AML-193 (cell line): ENCODE data around the gene CEP295NL.
"Not testable (repeated sequence)": the region's sequence is repeated elsewhere in the genome, so short reads cannot be mapped to it uniquely, and the experiment has no call there.

Experiments used
- DNase-seq, 2 experiments: peaks; one replicate each; lab custom pipeline; 2025; lab: John Stamatoyannopoulos, UW

CEP295NL gene

GRCh38 chr17:78888941-78889518, 14.0 kb downstream of the CEP295NL start:
- DNase-seq: no peak

- DNase-seq: no peak
Measured at GRCh38 chr17:78886954-78887353, 16.0 kb downstream of the CEP295NL start.

GRCh38 chr17:78885956-78886355, 17.0 kb downstream of the CEP295NL start:
- no peak for DNase-seq

GRCh38 chr17:78884876-78885667, 17.9 kb downstream of the CEP295NL start:
- no peak for DNase-seq

- no peak for DNase-seq
Measured at GRCh38 chr17:78884148-78884825, 18.7 kb downstream of the CEP295NL start.

- no peak for DNase-seq
Measured at GRCh38 chr17:78883533-78884131, 19.4 kb downstream of the CEP295NL start.

- no peak for DNase-seq
Measured at GRCh38 chr17:78883089-78883532, 19.9 kb downstream of the CEP295NL start.

GRCh38 chr17:78882540-78883088, 20.4 kb downstream of the CEP295NL start:
- no peak for DNase-seq

GRCh38 chr17:78879635-78880186, 23.3 kb downstream of the CEP295NL start:
- no peak for DNase-seq

GRCh38 chr17:78878871-78879527, 24.0 kb downstream of the CEP295NL start:
- DNase-seq: no peak

GRCh38 chr17:78878261-78878660, 24.7 kb downstream of the CEP295NL start:
- no peak for DNase-seq

GRCh38 chr17:78876954-78877517, 26.0 kb downstream of the CEP295NL start:
- DNase-seq: not testable (repeated sequence)

GRCh38 chr17:78876094-78876597, 26.9 kb downstream of the CEP295NL start:
- no peak for DNase-seq

- DNase-seq: peak in 1 of 2 experiments; percentile 20
Measured at GRCh38 chr17:78875363-78876093, 27.5 kb downstream of the CEP295NL start.

GRCh38 chr17:78873519-78874340, 29.3 kb downstream of the CEP295NL start:
- DNase-seq: no peak

GRCh38 chr17:78872486-78872885, 30.5 kb downstream of the CEP295NL start:
- no peak for DNase-seq

GRCh38 chr17:78870621-78871020, 32.4 kb downstream of the CEP295NL start:
- DNase-seq: no peak

GRCh38 chr17:78868391-78868790, 34.6 kb downstream of the CEP295NL start:
- no peak for DNase-seq

GRCh38 chr17:78867046-78867445, 36.0 kb downstream of the CEP295NL start:
- not testable (repeated sequence) for DNase-seq
